Placental pericyte (primary cell): Measurements from ENCODE around the gene C1QL1. TPM values are rescaled to one million over a fixed set of nuclear protein-coding genes. Genes with fewer than 3 reads are reported as not detected.

Experiments
- small RNA-seq: library from RNA; depleted of rRNA; stranded (forward); fragments of <200 nt; gene quantifications from one replicate; pipeline ENCODE3, GENCODE V24; 2012; ENCODE audit warnings: low replicate concordance
- total RNA-seq: library from RNA; depleted of rRNA; stranded (reverse); fragments of >200 nt; gene quantifications from 2 replicates; pipeline ENCODE4 v1.2.3, GENCODE V29; 2012

C1QL1 gene
- total RNA-seq, result 0.29 TPM in 1 of 2 replicates, not detected in the other

GRCh38 chr17:44968225-44969143 is at the start of gene C1QL1:
TSS of gene C1QL1 (minus strand) at chr17:44968303. CDS start at chr17:44968048, 255 bp downstream.

GRCh38 chr17:44947461-44948314 is 20.4 kb downstream of the C1QL1 start, which contains the start of gene KIF18B:
TSS of gene KIF18B (minus strand) at chr17:44947773. CDS start at chr17:44936344, 11,429 bp downstream.

GRCh38 chr17:44915321-44915726 is 52.8 kb downstream of the C1QL1 start, which contains the start of gene GFAP:
TSS of gene GFAP (minus strand) at chr17:44915500. CDS start at chr17:44915486, 14 bp downstream.

Small RNAs within 50 kb of the gene (small RNA-seq; reads per million reads assigned to genes)
- not detected for gene AC015936.2
- 0.91 reads per million, percentile 41 among the genes with 10 or more reads in this experiment for gene MIR6783

Other genes with a start within 250 kb of the C1QL1 start
- gene ADAM11, start 209.3 kb downstream of the C1QL1 start, total RNA-seq, result 0.22 and 0.57 TPM in 2 replicates
- gene GJC1, start 138.0 kb downstream of the C1QL1 start, total RNA-seq, result 6.8 and 39.9 TPM in 2 replicates
- gene HIGD1B, start 120.4 kb downstream of the C1QL1 start, total RNA-seq, result not detected in 2 replicates
- gene EFTUD2, start 68.9 kb downstream of the C1QL1 start, total RNA-seq, result 135 and 147 TPM in 2 replicates
- gene GFAP, start 52.8 kb downstream of the C1QL1 start, total RNA-seq, result 0.57 and 1.1 TPM in 2 replicates
- gene KIF18B, start 20.5 kb downstream of the C1QL1 start, total RNA-seq, result 1.3 and 19.8 TPM in 2 replicates
- 43.8 and 60.7 TPM in 2 replicates for gene DCAKD, start 83.3 kb upstream of the C1QL1 start, total RNA-seq
- gene NMT1, start 93.0 kb upstream of the C1QL1 start, total RNA-seq, result 96.7 and 154 TPM in 2 replicates
- 47.0 and 114 TPM in 2 replicates for gene PLCD3, start 164.2 kb upstream of the C1QL1 start, total RNA-seq
- gene ACBD4, start 167.4 kb upstream of the C1QL1 start, total RNA-seq, result 2.9 and 7.4 TPM in 2 replicates
- 12.2 and 13.1 TPM in 2 replicates for gene HEXIM1, start 180.2 kb upstream of the C1QL1 start, total RNA-seq
- gene HEXIM2, start 193.6 kb upstream of the C1QL1 start, total RNA-seq, result 4.2 and 9.8 TPM in 2 replicates